Cardiac muscle cell (in vitro differentiated cells and primary cell): ENCODE results near the gene CMTM8. TPM values are rescaled to one million over a fixed set of nuclear protein-coding genes. Genes with fewer than 3 reads are reported as not detected.
"Not testable (repeated sequence)": the region's sequence is repeated elsewhere in the genome, so short reads cannot be mapped to it uniquely, and the experiment has no call there.

ENCODE experiments used
- DNase-seq, 2 donors: peaks; one replicate each; pipeline versions ENCODE4 v3.0.0 to v3.0.0-alpha.2; 2010 to 2017; ENCODE audit warnings: low read depth in 1 of 2, low spot score in 1 of 2
- H3K27ac ChIP-seq: fragments of 200-600 bp; sonication (generic); 2 replicates; pipeline ENCODE4 v1.5.1; 2016
- H3K27me3 ChIP-seq: fragments of 200-600 bp; sonication (generic); 2 replicates; pipeline ENCODE4 v1.6.0; 2016; ENCODE audit warnings: control low read depth
- H3K36me3 ChIP-seq: fragments of 200-600 bp; sonication (generic); 2 replicates; pipeline ENCODE4 v1.5.1; 2016; ENCODE audit warnings: control low read depth
- H3K4me1 ChIP-seq: fragments of 200-600 bp; sonication (generic); 2 replicates; pipeline ENCODE4 v1.8.1; 2017; ENCODE audit warnings: low read depth, mild to moderate bottlenecking, mixed run types
- H3K4me3 ChIP-seq: fragments of 200-600 bp; sonication (generic); 2 replicates; pipeline ENCODE4 v1.5.1; 2016; ENCODE audit warnings: mild to moderate bottlenecking
- H3K9me3 ChIP-seq: fragments of 200-600 bp; sonication (generic); 2 replicates; pipeline ENCODE4 v1.5.1; 2017; ENCODE audit warnings: low read depth, mild to moderate bottlenecking, control low read depth
- polyA plus RNA-seq: library from polyadenylated mRNA; unstranded; fragments of >200 nt; fragmentation: Nextera tagmentation; extraction: Ambion mirVana; gene quantifications from 2 replicates; pipeline ENCODE4 v1.2.1, GENCODE V29; 2016
- total RNA-seq: library from RNA; depleted of rRNA; stranded (reverse); fragments of >200 nt; gene quantifications from 2 replicates; pipeline ENCODE4 v1.2.3, GENCODE V29; 2016
- TF ChIP-seq, protein P1 (sequence below): IDR thresholded peaks from 2 replicates; pipeline ENCODE4 v1.5.1; 2012; ENCODE audit warnings: low read depth, mild to moderate bottlenecking, low read length

Gene CMTM8
- total and polyA plus RNA-seq, 2 experiments from 2014 or later, result 6.9 to 12.5 TPM

DNA sequence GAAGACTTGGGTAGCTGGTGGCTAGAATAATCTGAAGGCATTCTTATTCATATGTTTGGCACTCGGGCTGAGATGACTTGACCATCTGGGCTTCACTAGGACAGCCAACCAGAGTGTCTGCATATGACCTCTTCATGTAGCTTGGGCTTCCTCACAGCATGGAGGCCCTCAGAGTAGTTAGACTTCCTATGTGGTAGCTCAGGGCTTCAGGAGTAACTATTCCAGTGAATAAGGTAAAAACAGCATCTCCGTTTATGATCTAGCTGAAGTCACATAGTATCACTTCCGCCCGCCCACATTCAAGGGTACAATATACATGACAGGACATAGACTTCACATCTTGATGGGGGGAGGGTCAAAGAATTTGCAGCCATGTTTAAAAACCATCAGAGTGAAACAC lies 18.9 kb upstream of the CMTM8 start:
- Histone ChIP-seq H3K9me3 (no peaks in the 10 kb centered on the region), H3K27ac (no peak overlapping the region), H3K4me3 (no peak overlapping the region), H3K36me3 (no peaks in the 10 kb centered on the region), H3K27me3 (no peaks in the 10 kb centered on the region), H3K4me1 (peaks cover 8% of the 10 kb centered on the region)
- TF ChIP-seq, protein P1, sequence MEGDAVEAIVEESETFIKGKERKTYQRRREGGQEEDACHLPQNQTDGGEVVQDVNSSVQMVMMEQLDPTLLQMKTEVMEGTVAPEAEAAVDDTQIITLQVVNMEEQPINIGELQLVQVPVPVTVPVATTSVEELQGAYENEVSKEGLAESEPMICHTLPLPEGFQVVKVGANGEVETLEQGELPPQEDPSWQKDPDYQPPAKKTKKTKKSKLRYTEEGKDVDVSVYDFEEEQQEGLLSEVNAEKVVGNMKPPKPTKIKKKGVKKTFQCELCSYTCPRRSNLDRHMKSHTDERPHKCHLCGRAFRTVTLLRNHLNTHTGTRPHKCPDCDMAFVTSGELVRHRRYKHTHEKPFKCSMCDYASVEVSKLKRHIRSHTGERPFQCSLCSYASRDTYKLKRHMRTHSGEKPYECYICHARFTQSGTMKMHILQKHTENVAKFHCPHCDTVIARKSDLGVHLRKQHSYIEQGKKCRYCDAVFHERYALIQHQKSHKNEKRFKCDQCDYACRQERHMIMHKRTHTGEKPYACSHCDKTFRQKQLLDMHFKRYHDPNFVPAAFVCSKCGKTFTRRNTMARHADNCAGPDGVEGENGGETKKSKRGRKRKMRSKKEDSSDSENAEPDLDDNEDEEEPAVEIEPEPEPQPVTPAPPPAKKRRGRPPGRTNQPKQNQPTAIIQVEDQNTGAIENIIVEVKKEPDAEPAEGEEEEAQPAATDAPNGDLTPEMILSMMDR, result no peak
- DNase-seq, result no peak

DNA sequence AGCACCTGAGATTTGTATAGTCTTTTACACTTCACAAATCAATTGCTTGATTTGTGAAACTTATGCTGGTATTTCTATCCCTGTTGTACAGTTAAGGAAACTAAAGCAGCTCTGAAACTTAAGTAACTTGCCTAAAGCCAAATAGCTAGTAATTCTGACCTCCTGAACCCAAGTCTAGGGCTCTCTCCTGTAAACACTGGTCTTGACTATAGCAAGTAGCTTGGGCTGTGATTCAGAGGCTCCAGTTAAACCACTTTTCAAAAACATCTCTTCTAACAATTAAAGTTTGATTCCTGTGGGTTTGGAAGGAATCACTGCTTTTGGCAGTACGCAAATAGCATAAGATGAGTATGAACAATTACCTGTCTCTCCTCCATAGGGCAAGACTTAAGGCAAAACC lies 18.5 kb upstream of the CMTM8 start:
- TF ChIP-seq, protein P1, result no peak
- no peaks in the 10 kb centered on the region for H3K9me3 ChIP-seq
- no peak overlapping the region for H3K27ac ChIP-seq
- no peaks in the 10 kb centered on the region for H3K27me3 ChIP-seq
- H3K4me3 ChIP-seq, result no peak overlapping the region
- H3K4me1 ChIP-seq, result peaks cover 7% of the 10 kb centered on the region
- DNase-seq, result no peak
- no peaks in the 10 kb centered on the region for H3K36me3 ChIP-seq

DNA sequence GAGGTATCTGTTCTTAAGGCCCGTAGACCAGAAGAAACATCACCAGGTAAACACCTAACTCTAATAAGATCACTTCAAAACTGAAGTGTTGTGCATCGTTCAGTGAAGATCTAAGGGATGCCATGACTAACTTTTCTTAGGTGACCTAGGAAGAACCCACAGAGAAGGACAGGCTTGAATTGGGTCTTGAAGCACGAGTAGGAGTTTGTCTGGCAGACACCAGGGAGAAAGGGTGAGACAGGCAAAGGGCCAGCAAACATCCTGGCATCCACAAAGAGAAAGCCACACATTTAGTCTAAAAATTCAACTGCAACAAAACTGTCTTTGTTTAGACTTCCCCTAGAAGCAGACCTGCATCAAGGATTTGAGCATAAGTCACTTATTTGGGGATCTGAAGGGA lies 15.5 kb upstream of the CMTM8 start:
- H3K4me3 ChIP-seq, result no peak overlapping the region
- H3K27ac ChIP-seq, result no peak overlapping the region
- H3K36me3 ChIP-seq, result no peaks in the 10 kb centered on the region
- no peak for DNase-seq
- H3K27me3 ChIP-seq, result no peaks in the 10 kb centered on the region
- TF ChIP-seq, protein P1, result no peak
- H3K9me3 ChIP-seq, result no peaks in the 10 kb centered on the region
- peaks cover 2% of the 10 kb centered on the region for H3K4me1 ChIP-seq

DNA sequence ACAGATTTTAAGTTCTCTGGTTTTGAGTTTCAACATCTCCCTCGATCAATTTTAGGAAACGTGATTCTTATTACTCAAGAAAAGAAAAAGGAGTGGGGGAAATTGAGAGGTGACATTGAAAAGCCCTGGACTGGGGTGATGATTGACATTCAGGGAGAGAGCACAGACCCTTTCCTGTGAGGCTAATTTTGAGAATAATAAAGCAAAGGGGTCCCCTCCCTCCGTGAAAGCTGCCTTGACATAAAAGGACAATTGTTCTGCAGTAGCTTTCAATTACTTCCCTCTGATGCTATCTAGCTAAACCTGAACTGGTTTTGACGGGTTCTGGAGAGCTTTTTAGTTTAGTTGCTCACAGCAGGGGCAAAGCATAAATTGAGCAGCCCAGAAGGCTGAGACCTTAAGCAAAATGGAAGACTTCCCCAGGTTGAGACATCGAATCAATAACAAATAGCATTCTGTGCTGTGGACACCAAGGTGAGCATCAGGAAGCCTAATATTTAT lies 14.4 kb upstream of the CMTM8 start:
- Histone ChIP-seq H3K4me1 (peaks cover 2% of the 10 kb centered on the region), H3K36me3 (no peaks in the 10 kb centered on the region), H3K27me3 (no peaks in the 10 kb centered on the region), H3K9me3 (no peaks in the 10 kb centered on the region), H3K4me3 (no peak overlapping the region), H3K27ac (no peak overlapping the region)
- DNase-seq, result no peak
- TF ChIP-seq, protein P1, result no peak

DNA sequence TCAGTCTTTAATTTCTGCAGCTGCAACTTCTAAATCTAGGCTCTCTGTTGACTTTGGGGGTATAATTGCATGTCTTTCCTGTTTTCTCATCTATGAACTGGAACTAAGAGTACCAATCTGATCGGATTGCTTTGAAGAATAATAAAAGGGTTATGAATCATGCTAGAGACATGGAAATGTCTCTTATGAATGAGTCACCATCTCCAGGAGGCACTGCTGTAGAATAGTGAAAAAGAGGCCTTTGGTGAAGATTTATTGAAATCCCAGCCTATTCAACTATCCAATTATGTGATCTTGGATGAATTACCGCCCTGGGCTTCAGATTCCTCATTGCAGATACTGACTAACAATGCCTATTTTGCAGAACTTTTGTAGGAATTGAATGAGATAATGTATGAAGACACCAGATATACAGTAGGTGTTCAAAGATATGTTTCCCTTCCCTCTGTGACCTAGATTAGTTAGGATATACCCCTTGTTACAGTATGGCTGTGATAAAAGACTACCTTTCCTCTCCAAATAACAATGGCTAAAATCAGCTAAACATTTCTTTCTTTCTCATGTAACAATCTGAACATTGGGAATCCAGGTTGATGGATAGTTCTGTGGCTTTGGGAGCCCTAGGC lies 11.5 kb upstream of the CMTM8 start:
- Histone ChIP-seq H3K36me3 (no peaks in the 10 kb centered on the region), H3K27ac (no peak overlapping the region), H3K27me3 (no peaks in the 10 kb centered on the region), H3K4me1 (peaks cover 2% of the 10 kb centered on the region), H3K9me3 (no peaks in the 10 kb centered on the region), H3K4me3 (no peak overlapping the region)
- TF ChIP-seq, protein P1, result no peak
- DNase-seq, result peak in 1 of 2 donors; percentile 46

DNA sequence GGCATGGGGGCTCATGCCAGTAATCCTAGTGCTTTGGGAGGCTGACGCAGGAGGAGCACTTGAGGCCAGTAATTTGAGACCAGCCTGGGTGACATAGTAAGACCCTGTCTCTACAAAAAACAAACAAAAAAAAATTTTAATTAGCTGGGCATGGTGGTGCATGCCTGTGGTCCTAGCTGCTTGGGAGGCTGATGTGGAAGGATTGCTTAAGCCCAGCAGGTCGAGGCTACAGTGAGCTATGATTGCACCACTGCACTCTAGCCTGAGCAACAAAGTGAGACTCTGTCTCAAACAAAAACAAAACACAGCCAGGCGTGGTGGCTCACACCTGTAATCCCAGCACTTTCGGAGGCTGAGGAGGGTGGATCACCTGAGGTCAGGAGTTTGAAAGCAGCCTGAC lies 9.7 kb upstream of the CMTM8 start:
- H3K27ac ChIP-seq, H3K4me1 ChIP-seq, H3K4me3 ChIP-seq, DNase-seq, H3K27me3 ChIP-seq, H3K36me3 ChIP-seq, H3K9me3 ChIP-seq: not testable (repeated sequence)
